GM23248 (cell line): ENCODE results near the gene FARS2. TPM values are rescaled to one million over a fixed set of nuclear protein-coding genes. Genes with fewer than 3 reads are reported as not detected.
A peak's percentile ranks its signal among the peaks of the same experiment; 100 is the strongest.

Experiments used
- DNase-seq: peaks from one replicate; pipeline ENCODE4 v3.0.0-alpha.2; 2015
- H2AFZ ChIP-seq: fragments of 200-600 bp; sonication (generic); 2 replicates; pipeline ENCODE4 v1.6.1; 2016; ENCODE audit warnings: antibody characterized with exemption
- H3F3A ChIP-seq: fragments of 200-600 bp; sonication (generic); 2 replicates; pipeline ENCODE4 v1.6.1; 2016; ENCODE audit warnings: mild to moderate bottlenecking, antibody characterized with exemption, mixed run types; ENCODE audit not compliant: insufficient read depth
- H3K27ac ChIP-seq: fragments of 200-600 bp; sonication (generic); 2 replicates; pipeline ENCODE4 v1.5.1; 2016; ENCODE audit warnings: mild to moderate bottlenecking
- H3K27me3 ChIP-seq: fragments of 200-600 bp; sonication (generic); replicated peaks from 2 replicates; pipeline ENCODE4 v1.6.1; 2016; ENCODE audit warnings: mild to moderate bottlenecking; ENCODE audit not compliant: insufficient read depth
- H3K36me3 ChIP-seq: fragments of 200-600 bp; sonication (generic); 2 replicates; pipeline ENCODE4 v1.6.1; 2016; ENCODE audit warnings: low read depth, mild to moderate bottlenecking
- H3K4me1 ChIP-seq: fragments of 200-600 bp; sonication (generic); 2 replicates; pipeline ENCODE4 v1.6.1; 2016; ENCODE audit warnings: mild to moderate bottlenecking; ENCODE audit not compliant: insufficient read depth
- H3K4me2 ChIP-seq: fragments of 200-600 bp; sonication (generic); one replicate; pipeline ENCODE4 v1.6.1; 2016; ENCODE audit warnings: mild to moderate bottlenecking; ENCODE audit not compliant: unreplicated experiment
- H3K4me3 ChIP-seq: fragments of 200-600 bp; sonication (generic); 2 replicates; pipeline ENCODE4 v1.5.1; 2016; ENCODE audit warnings: mild to moderate bottlenecking
- H3K79me2 ChIP-seq: fragments of 200-600 bp; sonication (generic); 2 replicates; pipeline ENCODE4 v1.6.1; 2016; ENCODE audit warnings: mild to moderate bottlenecking; ENCODE audit not compliant: insufficient read depth
- H3K9ac ChIP-seq: fragments of 200-600 bp; sonication (generic); 2 replicates; pipeline ENCODE4 v1.6.1; 2016; ENCODE audit warnings: mild to moderate bottlenecking
- H3K9me2 ChIP-seq: fragments of 200-600 bp; sonication (generic); 2 replicates; pipeline ENCODE4 v1.6.1; 2016; ENCODE audit warnings: mixed run types, mild to moderate bottlenecking, moderate library complexity; ENCODE audit not compliant: insufficient read depth
- H3K9me3 ChIP-seq: fragments of 200-600 bp; sonication (generic); one replicate; pipeline ENCODE4 v1.6.1; 2017; ENCODE audit warnings: low read depth
- H4K20me1 ChIP-seq: fragments of 200-600 bp; sonication (generic); 2 replicates; pipeline ENCODE4 v1.6.0; 2016; ENCODE audit not compliant: insufficient read depth
- EZH2 ChIP-seq: fragments of 200-600 bp; sonication (generic); IDR thresholded peaks from 2 replicates; pipeline ENCODE4 v1.6.1; 2018; ENCODE audit warnings: antibody characterized with exemption, mild to moderate bottlenecking; ENCODE audit not compliant: insufficient read depth, poor library complexity, severe bottlenecking
- EZH2phosphoT487 ChIP-seq: fragments of 200-600 bp; sonication (generic); IDR thresholded peaks from 2 replicates; pipeline ENCODE4 v1.6.1; 2018; ENCODE audit warnings: antibody characterized with exemption, moderate library complexity, mild to moderate bottlenecking, low read depth; ENCODE audit not compliant: insufficient read depth
- WGBS, 2 experiments: methylation state at CpG; one replicate each; pipeline ENCODE4 v1.1.6; 2015 to 2017; ENCODE audit warnings: low lambda C conversion rate in 2 of 2, low coverage in 1 of 2; ENCODE audit errors: missing lambda C conversion rate in 2 of 2; 5-methylcytosine and 5-hydroxymethylcytosine counted together
- in situ Hi-C: fragments of 300-500 bp; cut with MboI; formaldehyde crosslinking; loops from 2 replicates; pipeline ENCODE4 v1.15.0; 2020
- polyA plus RNA-seq: library from polyadenylated mRNA; unstranded; fragments of >200 nt; fragmentation: Nextera tagmentation; extraction: Ambion mirVana; gene quantifications from 2 replicates; pipeline ENCODE4 v1.2.1, GENCODE V29; 2016
- total RNA-seq: library from RNA; depleted of rRNA; stranded (reverse); fragments of >200 nt; shearing (Covaris generic); gene quantifications from 2 replicates; pipeline ENCODE4 v1.2.3, GENCODE V29; 2014

The FARS2 gene
- total and polyA plus RNA-seq, 2 experiments from 2014 or later, result 15.1 to 16.5 TPM

- WGBS, 2 experiments, result 20 to 25% methylated on average over 6 of the region's 6 CpGs
- peak; percentile 38 for DNase-seq
- in situ Hi-C loops, result loop anchor here (25.0 kb wide), 1 partner anchor 1077 kb away; no protein-coding TSS in a partner anchor
- Histone ChIP-seq H3K9me3 (no peaks in the 10 kb centered on the region), H3K79me2 (peaks cover 40% of the 10 kb centered on the region; the same call in 1 of the 2 replicates), H3K36me3 (no peaks in the 10 kb centered on the region), H4K20me1 (no peaks in the 10 kb centered on the region), H3K4me3 (no peak overlapping the region), H3K27me3 (no peaks in the 10 kb centered on the region), H3K4me2 (no peak overlapping the region), H3K4me1 (peaks cover 5% of the 10 kb centered on the region; the same call in 1 of the 2 replicates), H3K9ac (no peak overlapping the region), H3K9me2 (no peaks in the 10 kb centered on the region), H3F3A (no peaks in the 10 kb centered on the region), H3K27ac (no peak overlapping the region), H2AFZ (no peak overlapping the region)
- TF ChIP-seq EZH2, result no peak
- TF ChIP-seq EZH2phosphoT487, result no peak
These were observed 127.9 kb downstream of the FARS2 start for GRCh38 chr6:5389086-5389745.

GRCh38 chr6:5390177-5390576, 128.9 kb downstream of the FARS2 start:
- H3K4me3 ChIP-seq, result no peak overlapping the region
- no peaks in the 10 kb centered on the region for H3K36me3 ChIP-seq
- H3K9ac ChIP-seq, result no peak overlapping the region
- H3K4me2 ChIP-seq, result no peak overlapping the region
- no peak for TF ChIP-seq EZH2phosphoT487
- no peak for TF ChIP-seq EZH2
- peaks cover 5% of the 10 kb centered on the region; the same call in 1 of the 2 replicates for H3K4me1 ChIP-seq
- peaks cover 42% of the 10 kb centered on the region; the same call in 1 of the 2 replicates for H3K79me2 ChIP-seq
- H3K27ac ChIP-seq, result no peak overlapping the region
- no peak overlapping the region for H2AFZ ChIP-seq
- no peaks in the 10 kb centered on the region for H3K27me3 ChIP-seq
- no peak for DNase-seq
- 84 to 90% methylated on average over 3 of the region's 3 CpGs for WGBS, 2 experiments
- no peaks in the 10 kb centered on the region for H3K9me2 ChIP-seq
- in situ Hi-C loops, result loop anchor here (10.0 to 25.0 kb wide), 2 partner anchors 255 to 1078 kb away; no protein-coding TSS in a partner anchor
- H4K20me1 ChIP-seq, result no peaks in the 10 kb centered on the region
- no peaks in the 10 kb centered on the region for H3K9me3 ChIP-seq
- no peaks in the 10 kb centered on the region for H3F3A ChIP-seq

GRCh38 chr6:5394280-5394679, 133.0 kb downstream of the FARS2 start:
- peaks cover 2% of the 10 kb centered on the region; the same call in 1 of the 2 replicates for H3K4me1 ChIP-seq
- no peak overlapping the region for H2AFZ ChIP-seq
- H3K79me2 ChIP-seq, result peaks cover 33% of the 10 kb centered on the region; the same call in 1 of the 2 replicates
- no peak for DNase-seq
- WGBS, 2 experiments, result 93 to 100% methylated on average over 4 of the region's 4 CpGs
- TF ChIP-seq EZH2 (no peak), EZH2phosphoT487 (no peak)
- no peak overlapping the region for H3K9ac ChIP-seq
- H3K27ac ChIP-seq, result no peak overlapping the region
- no peaks in the 10 kb centered on the region for H3K36me3 ChIP-seq
- no peaks in the 10 kb centered on the region for H4K20me1 ChIP-seq
- H3F3A ChIP-seq, result no peaks in the 10 kb centered on the region
- in situ Hi-C loops, result loop anchor here (10.0 to 25.0 kb wide), 2 partner anchors 259 to 1082 kb away; no protein-coding TSS in a partner anchor
- H3K9me2 ChIP-seq, result no peaks in the 10 kb centered on the region
- no peak overlapping the region for H3K4me2 ChIP-seq
- H3K27me3 ChIP-seq, result no peaks in the 10 kb centered on the region
- H3K4me3 ChIP-seq, result no peak overlapping the region
- no peaks in the 10 kb centered on the region for H3K9me3 ChIP-seq

GRCh38 chr6:5395719-5396118, 134.4 kb downstream of the FARS2 start:
- no peak overlapping the region for H3K4me2 ChIP-seq
- DNase-seq, result no peak
- H3K4me1 ChIP-seq, result no peaks in the 10 kb centered on the region
- H4K20me1 ChIP-seq, result no peaks in the 10 kb centered on the region
- no peak overlapping the region for H2AFZ ChIP-seq
- no peaks in the 10 kb centered on the region for H3K36me3 ChIP-seq
- H3K4me3 ChIP-seq, result no peak overlapping the region
- in situ Hi-C loops, result loop anchor here (10.0 to 25.0 kb wide), 2 partner anchors 261 to 1083 kb away; no protein-coding TSS in a partner anchor
- no peaks in the 10 kb centered on the region for H3K9me3 ChIP-seq
- no peaks in the 10 kb centered on the region for H3K9me2 ChIP-seq
- H3K79me2 ChIP-seq, result peaks cover 19% of the 10 kb centered on the region; the same call in 1 of the 2 replicates
- no peaks in the 10 kb centered on the region for H3F3A ChIP-seq
- TF ChIP-seq EZH2, result no peak
- TF ChIP-seq EZH2phosphoT487, result no peak
- H3K27me3 ChIP-seq, result no peaks in the 10 kb centered on the region
- H3K27ac ChIP-seq, result no peak overlapping the region
- no peak overlapping the region for H3K9ac ChIP-seq
